Loucy (cell line): ENCODE measurements around the gene PRSS12.

Experiments used
- H2AFZ ChIP-seq: fragments of 200-600 bp; sonication (generic); 2 replicates; pipeline ENCODE4 v1.6.0; 2016; ENCODE audit warnings: antibody characterized with exemption, mild to moderate bottlenecking, low read length, moderate library complexity
- H3F3A ChIP-seq: fragments of 200-600 bp; 2 replicates; pipeline ENCODE4 v1.6.0; 2016; ENCODE audit warnings: antibody characterized with exemption, low read depth, mild to moderate bottlenecking
- H3K27me3 ChIP-seq: fragments of 200-600 bp; sonication (generic); 2 replicates; pipeline ENCODE4 v1.6.1; 2014; ENCODE audit warnings: low read length, mild to moderate bottlenecking; ENCODE audit not compliant: insufficient read depth, poor library complexity, severe bottlenecking
- H3K36me3 ChIP-seq: fragments of 200-600 bp; sonication (generic); 2 replicates; pipeline ENCODE4 v1.6.1; 2016; ENCODE audit warnings: low read length; ENCODE audit not compliant: insufficient read depth
- H3K4me1 ChIP-seq: fragments of 200-600 bp; sonication (generic); 2 replicates; pipeline ENCODE4 v1.5.1; 2014; ENCODE audit warnings: low read length, mild to moderate bottlenecking; ENCODE audit not compliant: insufficient read depth, poor library complexity, severe bottlenecking
- H3K4me2 ChIP-seq: fragments of 200-600 bp; sonication (generic); 2 replicates; pipeline ENCODE4 v1.6.0; 2014; ENCODE audit warnings: antibody characterized with exemption, low read length, low read depth, mild to moderate bottlenecking; ENCODE audit not compliant: poor library complexity, severe bottlenecking
- H3K4me3 ChIP-seq: fragments of 200-600 bp; sonication (generic); 2 replicates; pipeline ENCODE4 v1.5.1; 2014; ENCODE audit warnings: low read length, mild to moderate bottlenecking, mixed read lengths; ENCODE audit not compliant: poor library complexity, severe bottlenecking
- H3K79me2 ChIP-seq: fragments of 200-600 bp; sonication (generic); 2 replicates; pipeline ENCODE4 v1.6.1; 2014; ENCODE audit warnings: low read length; ENCODE audit not compliant: insufficient read depth
- H3K9ac ChIP-seq: fragments of 200-600 bp; sonication (generic); 2 replicates; pipeline ENCODE4 v1.6.0; 2014; ENCODE audit warnings: mild to moderate bottlenecking, low read depth, low read length, moderate library complexity; ENCODE audit not compliant: poor library complexity, severe bottlenecking
- H3K9me2 ChIP-seq: fragments of 200-600 bp; sonication (generic); replicated peaks from 2 replicates; pipeline ENCODE4 v1.6.1; 2016; ENCODE audit warnings: low read depth, low read length, mixed read lengths
- H3K9me3 ChIP-seq: fragments of 200-600 bp; sonication (generic); 2 replicates; pipeline ENCODE4 v1.6.1; 2014; ENCODE audit warnings: mild to moderate bottlenecking, antibody characterized with exemption, low read length, low read depth; ENCODE audit not compliant: insufficient read depth
- H4K20me1 ChIP-seq: fragments of 200-600 bp; sonication (generic); 2 replicates; pipeline ENCODE4 v1.6.0; 2014; ENCODE audit warnings: antibody characterized with exemption, low read length, mild to moderate bottlenecking; ENCODE audit not compliant: insufficient read depth, poor library complexity, severe bottlenecking
- EZH2phosphoT487 ChIP-seq: fragments of 200-600 bp; IDR thresholded peaks from 2 replicates; pipeline ENCODE4 v1.6.1; 2018; ENCODE audit warnings: antibody characterized with exemption, mild to moderate bottlenecking, moderate library complexity, borderline replicate concordance
- TF ChIP-seq, protein P1 (sequence below): fragments of 200-600 bp; sonication (generic); conservative IDR thresholded peaks from 2 replicates; pipeline ENCODE4 v1.5.1; 2014; ENCODE audit warnings: mild to moderate bottlenecking, antibody characterized with exemption, low read length

Gene PRSS12

DNA sequence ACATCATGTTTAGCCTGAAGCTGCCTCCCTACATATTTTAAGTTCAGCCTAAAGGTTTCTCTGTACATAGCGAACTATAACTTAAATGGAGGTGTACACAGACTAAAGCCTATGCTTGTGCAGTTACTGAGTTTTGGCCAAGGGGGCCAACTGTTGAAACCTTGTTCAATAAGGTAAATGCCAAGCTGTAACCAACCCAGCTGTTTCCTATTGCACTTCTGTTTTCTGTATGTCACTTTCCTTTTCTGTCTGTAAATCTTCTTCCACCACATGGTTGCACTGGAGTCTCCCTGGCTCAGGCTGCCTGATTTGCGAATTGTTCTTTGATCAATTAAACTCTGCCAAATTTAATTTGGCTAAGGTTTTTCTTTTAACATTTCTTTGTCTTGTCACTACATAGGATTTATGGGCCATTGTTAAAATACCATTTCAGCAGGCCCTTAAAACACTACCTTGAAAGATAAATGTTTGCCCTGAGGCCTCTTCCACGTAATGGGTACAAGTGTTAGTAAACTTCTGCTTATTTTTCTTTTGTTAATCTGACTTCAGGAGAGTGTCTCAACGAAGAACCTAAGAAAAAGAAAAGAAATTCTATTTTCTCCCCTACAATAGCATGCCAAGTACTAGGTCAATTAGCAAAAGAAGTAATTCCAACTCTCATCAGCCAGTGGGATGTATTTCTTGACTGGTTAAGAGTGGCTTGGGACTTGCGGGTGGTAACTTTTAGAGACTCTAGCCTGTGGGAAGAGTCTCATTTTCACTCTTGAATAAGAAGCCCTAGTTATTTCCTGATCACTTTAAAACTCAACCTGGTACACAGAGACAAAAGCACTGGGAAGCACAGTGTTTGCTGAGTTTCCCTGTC lies 45.7 kb upstream of the PRSS12 start:
- Histone ChIP-seq H2AFZ (0 out of 2 replicates have a peak overlapping the region, but pooled peaks have one; percentile 3), H3K79me2 (no peaks in the 10 kb centered on the region), H3K9ac (peak overlapping the region; percentile 35), H3K27me3 (no peaks in the 10 kb centered on the region), H3K9me3 (no peaks in the 10 kb centered on the region), H4K20me1 (no peaks in the 10 kb centered on the region), H3K9me2 (no peaks in the 10 kb centered on the region), H3K4me3 (no peak overlapping the region), H3K4me2 (peak overlapping the region; percentile 32), H3K4me1 (peaks cover 33% of the 10 kb centered on the region), H3K36me3 (no peaks in the 10 kb centered on the region), H3F3A (no peaks in the 10 kb centered on the region)
- no peak for TF ChIP-seq EZH2phosphoT487
- TF ChIP-seq, protein P1, sequence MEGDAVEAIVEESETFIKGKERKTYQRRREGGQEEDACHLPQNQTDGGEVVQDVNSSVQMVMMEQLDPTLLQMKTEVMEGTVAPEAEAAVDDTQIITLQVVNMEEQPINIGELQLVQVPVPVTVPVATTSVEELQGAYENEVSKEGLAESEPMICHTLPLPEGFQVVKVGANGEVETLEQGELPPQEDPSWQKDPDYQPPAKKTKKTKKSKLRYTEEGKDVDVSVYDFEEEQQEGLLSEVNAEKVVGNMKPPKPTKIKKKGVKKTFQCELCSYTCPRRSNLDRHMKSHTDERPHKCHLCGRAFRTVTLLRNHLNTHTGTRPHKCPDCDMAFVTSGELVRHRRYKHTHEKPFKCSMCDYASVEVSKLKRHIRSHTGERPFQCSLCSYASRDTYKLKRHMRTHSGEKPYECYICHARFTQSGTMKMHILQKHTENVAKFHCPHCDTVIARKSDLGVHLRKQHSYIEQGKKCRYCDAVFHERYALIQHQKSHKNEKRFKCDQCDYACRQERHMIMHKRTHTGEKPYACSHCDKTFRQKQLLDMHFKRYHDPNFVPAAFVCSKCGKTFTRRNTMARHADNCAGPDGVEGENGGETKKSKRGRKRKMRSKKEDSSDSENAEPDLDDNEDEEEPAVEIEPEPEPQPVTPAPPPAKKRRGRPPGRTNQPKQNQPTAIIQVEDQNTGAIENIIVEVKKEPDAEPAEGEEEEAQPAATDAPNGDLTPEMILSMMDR = no peak

GRCh38 chr4:118397623-118397979 lies 44.8 kb upstream of the PRSS12 start:
- TF ChIP-seq, protein P1 = no peak
- TF ChIP-seq EZH2phosphoT487 = no peak
- H4K20me1 ChIP-seq = no peaks in the 10 kb centered on the region
- no peaks in the 10 kb centered on the region for H3K9me2 ChIP-seq
- no peaks in the 10 kb centered on the region for H3F3A ChIP-seq
- peak overlapping the region; percentile 35 for H3K9ac ChIP-seq
- no peaks in the 10 kb centered on the region for H3K9me3 ChIP-seq
- H3K27me3 ChIP-seq = no peaks in the 10 kb centered on the region
- H3K4me1 ChIP-seq = peaks cover 33% of the 10 kb centered on the region
- H3K36me3 ChIP-seq = no peaks in the 10 kb centered on the region
- peak overlapping the region; percentile 32 for H3K4me2 ChIP-seq
- H2AFZ ChIP-seq = peak overlapping the region; percentile 53; the same call in 1 of the 2 replicates
- no peak overlapping the region for H3K4me3 ChIP-seq
- no peaks in the 10 kb centered on the region for H3K79me2 ChIP-seq

- Histone ChIP-seq H3F3A (no peaks in the 10 kb centered on the region), H3K27me3 (no peaks in the 10 kb centered on the region), H3K4me3 (no peak overlapping the region), H4K20me1 (no peaks in the 10 kb centered on the region), H3K9me2 (no peaks in the 10 kb centered on the region), H3K36me3 (no peaks in the 10 kb centered on the region), H2AFZ (0 out of 2 replicates have a peak overlapping the region, but pooled peaks have one; percentile 53), H3K79me2 (no peaks in the 10 kb centered on the region), H3K4me1 (peaks cover 33% of the 10 kb centered on the region), H3K9me3 (no peaks in the 10 kb centered on the region), H3K9ac (peak overlapping the region; percentile 35), H3K4me2 (no peak overlapping the region)
- TF ChIP-seq, protein P1 = no peak
- TF ChIP-seq EZH2phosphoT487 = no peak
These were observed 44.2 kb upstream of the PRSS12 start for GRCh38 chr4:118396881-118397622.
